HG03159 (cell line): ENCODE data around the gene FOXO6.

Experiments
- ATAC-seq: cut with Tn5 transposase; IDR thresholded peaks from one replicate; pipeline ENCODE4 v1.9.1; 2021; ENCODE audit warnings: mild to moderate bottlenecking, moderate library complexity; ENCODE audit not compliant: unreplicated experiment

FOXO6 gene

DNA sequence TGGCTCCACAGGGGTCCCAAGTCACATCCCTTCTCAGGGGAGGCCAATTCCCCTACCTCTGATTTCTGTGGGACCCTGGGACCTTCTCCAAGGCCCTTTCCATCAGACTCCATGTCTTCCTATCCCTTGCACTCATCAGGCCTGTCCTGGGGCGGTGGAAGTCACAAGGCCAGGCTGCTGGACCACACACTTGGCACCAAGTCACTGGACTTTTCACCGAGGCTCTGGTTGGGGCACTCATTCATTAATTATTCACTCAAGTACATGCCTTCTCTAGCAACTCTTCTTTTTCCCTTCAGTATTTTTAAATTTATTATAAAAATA is 11.2 kb upstream of the FOXO6 start:
- ATAC-seq, result no peak

DNA sequence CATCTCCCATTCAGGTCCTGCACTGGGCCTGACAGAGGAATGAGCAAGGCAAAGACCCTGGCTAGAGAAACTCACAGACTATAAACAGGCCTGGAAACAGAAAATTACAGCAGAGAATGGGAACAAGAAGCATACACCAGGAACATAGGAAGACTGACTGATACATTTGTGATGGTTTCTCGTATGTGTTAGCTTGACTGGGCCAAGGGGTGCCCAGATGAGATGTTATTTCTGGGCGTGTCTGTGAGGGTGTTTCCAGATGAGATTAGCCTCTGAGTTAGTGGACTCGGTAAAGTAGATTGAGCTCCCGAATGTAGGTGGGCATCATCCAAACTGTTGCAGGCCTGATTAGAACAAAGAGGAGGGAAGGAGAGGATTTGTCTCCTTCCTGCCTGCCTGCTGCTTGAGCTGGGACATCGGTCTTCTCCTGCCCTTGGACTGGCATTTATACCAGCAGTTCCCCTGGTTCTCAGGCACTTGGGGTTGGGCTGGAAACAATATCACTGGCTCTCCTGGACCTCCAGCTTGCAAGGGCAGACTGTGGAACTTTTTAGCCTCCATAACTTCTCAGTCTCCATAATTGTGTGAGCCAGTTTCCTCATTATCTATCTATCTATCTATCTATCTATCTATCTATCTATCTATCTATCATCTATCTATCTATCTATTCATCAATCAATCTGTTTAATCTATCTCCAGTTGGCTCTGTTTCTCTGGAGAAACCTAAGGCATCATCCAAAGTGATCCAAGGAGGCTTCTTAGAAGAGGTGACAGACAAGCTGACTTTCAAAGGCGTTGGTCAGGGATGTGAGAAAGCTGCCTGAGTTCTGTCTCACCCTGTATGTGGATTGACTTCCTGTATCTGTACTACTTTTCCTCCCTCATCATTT is 9.7 kb upstream of the FOXO6 start:
- ATAC-seq, result no peak

DNA sequence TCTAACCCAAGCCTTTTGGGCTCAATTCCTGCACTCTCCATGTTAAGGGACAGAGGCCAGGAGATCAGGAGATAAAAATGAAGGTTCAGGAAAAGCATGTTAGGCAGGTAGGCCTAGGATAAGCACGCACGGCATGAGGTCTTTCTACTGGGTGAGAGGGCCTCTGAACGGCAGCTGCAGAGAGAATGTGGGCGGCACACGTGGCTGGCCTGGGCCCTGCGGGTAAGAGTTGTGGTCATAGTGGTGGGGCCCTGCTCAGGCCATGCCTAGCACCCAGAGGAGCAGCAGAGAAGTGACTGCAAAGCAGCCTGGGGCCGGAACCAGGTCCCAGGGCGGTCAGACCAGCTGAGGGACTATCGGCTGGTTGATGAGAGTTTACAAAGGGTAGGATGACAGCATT is 7.5 kb upstream of the FOXO6 start:
- ATAC-seq, result no peak

DNA sequence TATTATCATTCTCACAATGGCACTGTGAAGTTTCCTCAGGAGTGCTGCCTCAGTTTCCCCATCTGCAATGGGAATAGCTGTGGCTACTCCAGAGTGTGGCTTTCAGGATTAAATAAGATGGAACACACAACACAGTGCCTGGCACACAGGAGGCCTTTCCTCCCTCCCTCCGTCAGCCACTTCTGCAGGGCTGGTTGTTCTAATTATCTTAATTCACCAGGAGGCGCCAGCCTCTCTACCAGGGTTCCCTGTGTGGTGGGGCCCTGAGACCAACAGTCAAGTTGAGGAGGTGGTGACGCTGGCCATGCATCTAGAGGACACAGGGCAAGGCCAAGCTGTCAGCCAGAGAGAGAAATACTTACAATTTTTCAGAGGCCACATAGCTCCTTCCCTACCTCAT is 6.3 kb upstream of the FOXO6 start:
- ATAC-seq, result no peak

DNA sequence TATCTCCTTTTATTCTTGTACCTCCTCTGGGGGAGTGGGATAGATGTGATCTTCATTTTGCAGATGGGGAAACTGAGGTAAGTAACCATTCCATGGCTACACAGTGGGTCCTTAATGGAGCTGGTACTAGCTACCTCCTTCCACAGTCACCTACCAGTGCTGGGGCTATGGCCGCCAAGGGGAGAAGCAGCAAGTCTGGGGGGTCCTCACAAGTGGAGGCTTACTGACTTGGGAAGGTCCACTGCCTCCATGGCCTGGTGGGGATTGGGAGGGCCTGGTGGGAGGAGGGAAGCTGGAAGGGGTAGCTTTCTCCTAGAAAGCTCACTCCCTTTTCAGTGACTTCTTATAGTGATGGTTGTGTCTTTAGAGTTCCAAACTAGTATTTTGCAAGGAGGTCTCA is 5.9 kb upstream of the FOXO6 start:
- ATAC-seq, result no peak

DNA sequence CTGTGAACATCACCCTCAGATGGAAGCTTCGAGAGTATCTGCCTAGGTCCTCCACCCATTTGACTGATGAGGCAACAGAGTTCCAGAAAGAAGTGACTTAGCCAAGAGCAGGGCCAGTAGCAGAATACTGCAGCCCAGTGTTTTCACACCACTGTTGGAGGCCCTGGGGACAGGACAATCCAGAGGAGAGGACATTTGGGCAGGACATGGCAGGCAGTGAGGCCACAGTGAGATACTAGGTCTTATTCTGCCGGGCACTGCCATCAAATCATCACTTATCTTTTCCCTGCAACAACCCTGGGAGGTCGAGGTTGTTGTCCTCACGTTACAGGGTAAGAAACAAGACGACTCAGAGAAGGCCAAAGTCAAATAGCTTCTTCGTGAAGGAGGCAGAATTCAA is 5.5 kb upstream of the FOXO6 start:
- ATAC-seq, result no peak

DNA sequence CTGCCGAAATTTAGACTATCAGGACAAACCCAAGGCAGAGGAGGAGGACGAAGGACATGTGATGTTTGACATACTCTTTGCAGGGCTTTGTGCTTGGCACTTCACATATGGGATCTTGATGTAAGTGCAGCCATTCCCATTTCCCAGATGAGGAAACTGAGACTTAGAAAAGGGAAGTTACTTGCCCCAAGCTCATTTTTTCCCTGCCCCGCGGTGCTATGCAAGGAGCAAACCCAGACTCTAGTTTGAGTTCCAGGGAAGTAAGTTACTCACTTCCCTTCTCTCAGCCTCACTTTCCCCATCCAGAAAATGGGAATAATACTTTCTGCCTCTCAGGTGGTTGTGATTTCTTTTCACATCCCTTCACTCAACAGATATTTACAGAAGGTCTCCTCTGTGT is 4.5 kb upstream of the FOXO6 start:
- ATAC-seq, result no peak

DNA sequence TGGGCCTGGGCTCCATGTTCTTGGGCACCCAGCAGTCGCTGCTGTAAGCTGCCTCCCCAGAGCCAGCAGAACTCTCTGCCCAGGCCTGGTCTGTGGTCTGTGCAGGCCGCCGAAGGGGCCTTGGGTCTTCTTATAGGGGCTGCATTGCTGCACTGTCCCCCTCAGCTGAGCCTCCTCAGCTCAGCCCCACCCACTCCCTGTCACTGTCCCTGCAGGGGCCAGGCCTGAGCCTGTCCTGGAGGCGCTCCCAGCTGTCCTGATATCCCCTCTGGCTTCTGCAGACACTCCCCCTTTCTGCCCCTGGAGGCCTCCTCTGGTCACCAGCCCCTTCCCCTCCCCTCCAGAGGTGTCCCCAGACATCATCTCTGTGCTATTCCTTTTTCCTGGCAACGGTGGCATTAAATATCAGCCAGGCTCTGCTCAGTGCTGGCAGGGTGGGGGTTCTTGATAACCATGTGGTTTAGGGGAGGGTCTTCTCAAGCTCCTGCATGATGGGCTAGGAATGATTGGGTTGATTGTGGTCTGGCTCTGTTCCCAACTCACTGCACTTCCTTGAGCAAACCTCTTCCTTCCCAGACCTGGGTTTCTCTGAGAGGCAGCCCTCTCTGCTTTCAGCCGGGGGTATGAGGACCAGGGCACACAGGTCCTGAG is 3.7 kb upstream of the FOXO6 start:
- no peak for ATAC-seq

DNA sequence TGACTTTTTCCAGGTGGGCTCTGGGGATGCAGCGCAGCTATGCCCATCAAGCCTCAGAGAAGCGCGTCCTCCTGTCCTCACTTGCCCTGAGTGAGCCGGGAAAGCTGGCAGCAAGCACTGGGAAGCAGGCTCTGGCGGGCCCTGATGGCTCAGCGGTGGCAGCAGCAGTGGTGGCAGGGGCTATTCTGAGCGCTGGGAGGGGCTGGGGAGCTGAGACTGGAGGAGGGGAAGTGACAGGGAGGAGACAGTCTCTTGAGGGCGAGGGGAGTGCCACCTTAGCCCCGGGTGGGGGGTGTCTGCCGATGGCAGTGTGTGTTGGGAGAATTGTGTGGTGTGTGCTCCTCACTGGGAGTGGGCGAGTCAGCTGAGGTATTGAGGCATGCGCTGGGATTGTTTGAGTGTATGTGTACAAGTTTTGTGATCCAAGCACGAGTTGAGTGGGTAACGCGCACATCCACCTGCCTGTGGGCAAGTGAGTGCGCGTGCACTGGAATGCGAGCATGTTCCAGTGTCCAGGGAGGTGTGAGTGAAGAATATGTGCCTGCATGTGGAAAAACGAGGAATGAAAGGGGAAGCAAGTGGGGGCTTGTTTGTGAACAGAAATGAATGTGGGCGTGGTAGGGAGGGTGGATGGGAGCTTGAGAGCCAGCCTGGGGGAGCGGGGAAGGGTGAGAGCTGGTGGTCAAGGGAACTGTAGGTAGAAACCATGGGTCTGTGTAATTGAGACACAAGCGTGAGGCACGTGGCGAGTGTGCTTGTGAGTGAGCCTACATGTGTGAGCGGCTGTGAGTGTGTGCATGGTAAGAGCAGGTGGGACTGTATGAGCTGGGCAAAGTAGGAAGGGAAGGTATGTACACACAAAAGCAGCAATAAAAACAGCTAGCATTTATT is 2.9 kb upstream of the FOXO6 start:
- no peak for ATAC-seq

DNA sequence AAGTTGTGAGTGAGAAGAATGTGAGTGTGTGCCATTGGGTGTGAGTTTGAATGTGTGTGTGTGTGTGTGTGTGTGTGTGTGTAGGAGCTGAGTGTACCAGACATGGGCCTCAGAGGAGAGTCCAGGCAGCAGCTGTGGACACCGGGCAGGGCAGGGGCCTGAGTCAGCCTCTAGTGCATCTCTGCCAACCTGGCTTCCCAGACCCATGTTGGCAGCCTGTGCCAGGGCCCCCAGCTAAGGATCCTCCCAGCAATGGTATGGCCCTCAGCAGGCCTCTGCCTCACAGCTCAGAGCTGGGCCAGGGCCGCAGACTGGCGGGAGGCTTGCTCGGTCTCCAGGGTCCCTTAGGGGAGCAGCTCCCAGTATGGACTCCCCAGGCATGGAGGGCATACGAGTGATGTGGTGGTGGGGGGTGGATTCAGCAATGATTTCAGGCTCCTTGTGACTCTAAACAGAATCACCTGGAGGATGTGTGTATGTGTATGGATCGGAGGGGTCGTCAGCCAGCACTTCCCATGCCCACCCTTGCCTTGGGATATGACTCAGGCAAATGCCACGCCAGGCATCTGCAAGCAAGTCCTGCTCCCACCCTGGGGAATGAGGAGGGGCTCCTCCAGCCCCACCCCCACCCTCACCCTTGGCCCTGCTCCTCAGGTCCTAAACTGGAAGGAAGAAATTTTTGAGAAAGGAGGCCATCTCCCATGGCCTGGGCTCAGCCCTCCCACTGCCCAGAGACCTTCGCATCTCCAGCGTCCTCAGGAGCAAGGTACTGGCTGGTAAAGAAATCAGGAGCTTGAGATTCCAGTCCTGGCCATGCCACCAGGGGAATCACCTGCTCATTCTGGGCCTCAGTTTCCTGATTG is 1.8 kb upstream of the FOXO6 start:
- no peak for ATAC-seq

DNA sequence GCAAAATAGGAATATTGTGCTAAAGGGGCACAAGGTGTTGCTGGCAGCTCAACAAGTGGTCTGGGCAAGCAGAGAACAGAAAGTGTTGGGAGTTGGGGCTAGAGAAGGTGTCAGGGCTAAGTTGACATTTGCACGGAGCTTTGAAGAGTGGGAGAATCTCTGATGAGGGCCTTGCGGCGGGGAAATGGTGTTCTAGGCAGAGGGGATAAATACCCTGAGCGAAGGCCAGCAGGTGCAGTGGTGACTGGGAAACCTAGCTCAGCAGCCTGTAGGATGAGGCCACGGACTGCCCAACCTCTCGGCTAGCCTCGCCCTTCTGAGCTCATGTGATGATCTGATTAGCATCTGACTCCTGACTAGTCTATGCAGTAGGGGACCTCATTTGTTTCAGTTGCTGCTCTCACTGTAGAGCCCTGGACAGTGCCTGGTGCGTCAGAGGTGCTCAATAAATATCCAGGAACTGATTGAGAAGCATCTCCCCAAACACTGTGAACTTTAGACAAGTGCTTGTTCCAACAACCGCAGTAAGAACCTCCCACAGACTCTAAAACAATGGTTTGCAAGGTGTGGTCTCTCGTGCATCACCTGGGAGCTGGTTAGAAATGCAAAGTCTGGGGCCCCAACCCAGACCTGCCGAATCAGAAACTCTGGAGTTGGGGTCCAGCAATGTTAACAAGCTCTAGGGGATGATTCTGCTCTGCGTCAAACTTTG is 1.0 kb upstream of the FOXO6 start:
- ATAC-seq, result no peak

DNA sequence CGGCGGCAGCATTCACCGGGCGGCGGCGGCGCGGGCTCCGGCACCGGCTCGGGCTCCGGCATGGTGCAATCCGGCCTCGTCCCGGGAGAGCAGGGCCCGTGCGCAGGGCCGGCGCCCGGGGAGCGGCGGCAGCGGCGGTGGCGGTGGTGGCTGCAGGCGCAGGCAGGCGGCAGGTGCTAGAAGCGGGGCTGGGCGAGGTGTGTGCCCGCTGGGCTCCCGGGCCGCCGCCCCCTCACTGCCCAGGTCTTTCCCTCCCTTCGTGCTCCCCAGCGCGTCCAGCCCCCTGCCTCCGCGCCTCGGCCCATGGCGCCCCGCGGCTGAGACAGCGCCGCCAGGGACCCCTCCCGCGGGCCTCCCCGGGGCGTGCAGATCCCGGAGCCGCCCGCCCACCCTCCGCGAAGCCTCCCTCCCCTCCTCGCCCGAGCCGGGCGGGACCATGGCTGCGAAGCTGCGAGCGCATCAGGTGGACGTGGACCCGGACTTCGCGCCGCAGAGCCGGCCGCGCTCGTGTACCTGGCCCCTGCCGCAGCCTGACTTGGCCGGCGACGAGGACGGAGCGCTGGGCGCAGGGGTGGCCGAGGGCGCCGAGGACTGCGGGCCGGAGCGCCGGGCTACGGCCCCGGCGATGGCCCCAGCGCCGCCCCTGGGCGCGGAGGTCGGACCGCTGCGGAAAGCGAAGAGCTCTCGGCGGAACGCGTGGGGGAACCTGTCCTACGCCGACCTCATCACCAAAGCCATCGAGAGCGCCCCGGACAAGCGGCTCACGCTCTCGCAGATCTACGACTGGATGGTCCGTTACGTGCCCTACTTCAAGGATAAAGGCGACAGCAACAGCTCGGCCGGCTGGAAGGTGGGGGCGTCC is 492 bp downstream of the FOXO6 start:
- peak; percentile 22 for ATAC-seq

DNA sequence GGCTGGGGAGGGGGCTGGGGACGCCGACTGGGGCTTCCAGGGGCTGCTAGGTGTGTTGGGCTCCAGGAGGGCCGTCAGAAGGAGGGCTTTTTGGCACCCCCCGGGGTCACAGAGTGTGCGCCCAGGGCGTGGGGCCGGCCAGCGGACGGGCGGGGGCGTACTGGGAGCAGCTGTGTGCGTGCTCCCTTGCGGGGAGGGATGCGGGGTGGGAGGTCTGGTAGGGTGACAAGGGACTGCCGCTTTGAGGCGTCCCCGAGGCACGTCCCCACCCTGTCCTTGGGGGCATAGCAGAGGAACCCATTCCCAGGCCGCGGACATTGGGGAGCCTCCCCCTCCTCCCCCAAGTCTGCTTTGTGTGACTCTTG is 1.1 kb downstream of the FOXO6 start:
- no peak for ATAC-seq

DNA sequence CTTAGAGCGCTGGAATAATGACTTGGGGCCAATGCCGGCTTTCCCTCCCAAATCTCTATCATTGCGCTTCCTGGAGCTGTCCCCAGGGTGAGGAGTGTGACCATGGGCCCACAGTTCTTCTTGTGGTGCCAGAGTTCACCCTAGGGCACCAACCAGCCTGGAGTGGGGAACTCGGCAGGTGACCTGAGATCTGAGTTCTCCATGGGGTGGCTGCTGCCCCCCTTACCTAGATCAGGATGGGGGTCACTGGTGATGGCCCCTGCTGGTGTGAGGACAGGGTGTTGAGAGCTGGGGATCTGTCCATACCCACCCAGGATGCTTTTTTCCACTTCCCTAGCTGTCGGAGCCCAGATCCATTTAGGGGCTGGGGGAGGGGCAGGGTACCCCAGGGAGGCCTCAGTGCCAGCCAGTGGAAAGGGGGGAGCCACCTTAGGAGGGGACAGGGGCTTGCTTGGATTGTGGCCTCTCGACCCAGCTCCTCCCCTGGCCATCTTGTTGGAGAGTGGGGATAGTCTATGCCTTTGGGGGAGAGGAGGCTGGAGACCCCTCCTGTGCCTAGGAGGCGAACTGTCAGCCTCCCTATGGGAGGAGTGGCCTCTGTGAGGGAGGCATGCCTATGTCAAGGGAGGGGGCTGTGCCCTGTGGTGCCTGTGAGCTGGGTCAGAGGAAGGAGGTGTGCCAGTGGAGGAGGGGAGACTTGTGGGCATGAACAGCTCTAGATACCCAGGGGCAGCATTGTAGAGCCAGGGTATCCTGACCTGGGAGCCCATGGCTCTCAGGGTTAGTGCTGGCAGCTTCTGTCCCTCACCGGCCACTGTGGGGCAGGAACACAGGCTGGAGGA is 1.7 kb downstream of the FOXO6 start:
- ATAC-seq, result no peak

DNA sequence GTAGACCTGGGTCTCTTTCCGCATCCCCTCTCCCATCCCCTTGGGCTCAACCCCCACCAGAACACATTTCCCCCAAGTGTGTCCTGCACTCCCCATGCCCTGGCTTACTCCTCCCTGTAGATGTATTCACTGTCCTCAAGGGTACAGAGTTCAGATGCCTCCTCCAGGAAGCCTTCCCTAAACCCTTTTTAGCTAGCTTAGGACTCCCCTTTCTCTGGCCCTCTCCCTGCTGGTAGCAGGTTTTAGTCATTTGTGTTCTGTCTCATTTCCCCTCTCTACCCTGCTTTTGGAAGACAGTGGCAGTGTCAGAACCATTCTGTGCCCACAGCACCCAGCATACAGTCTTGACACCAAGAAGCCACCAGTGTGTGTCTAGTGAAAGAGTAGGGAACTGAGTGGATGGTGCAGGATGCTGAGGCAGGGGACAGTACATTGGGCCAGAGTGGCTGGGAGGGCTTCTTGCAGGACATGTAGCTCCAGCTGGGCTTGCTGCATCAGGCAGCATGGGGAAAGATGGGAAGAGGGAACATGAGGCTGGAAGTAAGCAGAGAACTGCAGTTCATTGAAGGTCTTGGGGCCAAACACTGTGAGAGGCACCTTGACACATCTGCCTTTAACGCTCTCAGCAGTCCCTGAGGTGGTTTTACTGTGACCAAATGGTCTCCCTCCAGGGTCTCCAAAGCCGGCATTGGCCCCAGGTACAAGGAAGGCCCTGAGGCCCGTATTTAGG is 2.5 kb downstream of the FOXO6 start:
- ATAC-seq, result no peak

DNA sequence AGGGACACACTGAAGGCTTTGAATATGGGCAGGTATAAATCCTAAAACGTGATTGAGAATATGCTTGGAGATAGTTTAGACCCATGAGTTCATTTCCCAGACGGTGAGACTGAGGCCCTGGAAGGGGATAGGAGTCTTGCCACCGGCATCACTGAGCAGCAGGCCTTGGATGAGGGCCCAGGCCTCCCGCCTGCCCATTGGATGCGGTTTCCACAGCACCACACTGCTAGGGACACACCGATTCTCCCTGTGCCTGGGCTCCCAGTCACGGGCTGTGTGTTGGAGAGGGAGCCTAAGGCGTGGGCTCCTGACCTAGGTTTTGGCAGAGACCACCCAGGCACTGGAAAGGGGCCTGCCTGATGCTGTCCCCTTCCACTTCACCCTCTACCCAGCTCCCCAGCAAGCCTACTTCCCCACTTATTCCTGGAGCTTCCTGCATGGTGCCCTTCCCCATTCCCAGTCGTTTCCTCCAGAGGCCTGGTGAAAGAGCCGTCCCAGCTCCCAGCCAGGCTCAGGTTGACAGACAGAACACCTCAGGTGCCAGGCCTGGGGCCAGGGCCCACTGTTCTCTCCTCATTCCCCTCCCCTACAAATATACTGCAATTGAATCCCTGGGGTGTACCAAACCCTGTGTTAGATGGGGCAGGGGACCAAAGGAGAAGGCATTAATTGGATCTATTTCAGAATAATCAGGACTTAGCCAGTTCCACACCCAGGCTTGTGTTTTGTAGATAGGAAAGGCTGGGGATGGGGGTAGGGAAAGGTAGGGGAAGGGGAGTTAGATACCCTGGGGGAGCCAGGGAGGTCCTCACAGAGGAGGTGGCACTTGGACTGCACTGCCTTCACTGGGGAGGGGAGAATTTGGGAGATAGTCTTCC is 3.4 kb downstream of the FOXO6 start:
- no peak for ATAC-seq

DNA sequence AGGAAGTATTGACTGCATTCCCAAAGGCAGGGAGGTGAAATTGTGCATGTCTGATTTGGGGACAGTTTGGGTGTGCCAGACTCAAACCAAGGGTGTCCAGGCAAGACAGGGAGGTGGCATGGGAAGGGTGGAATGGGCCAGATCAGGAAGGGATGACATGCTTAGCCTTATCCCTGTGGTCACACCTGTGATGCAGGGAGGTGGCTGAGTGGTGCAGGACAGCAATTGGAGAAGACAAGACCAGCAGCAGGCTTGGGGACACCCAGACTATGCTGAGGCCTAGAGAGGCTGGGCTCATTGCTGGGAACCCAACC is 4.0 kb downstream of the FOXO6 start:
- ATAC-seq, result no peak
